Neuronal stem cell (in vitro differentiated cells): ENCODE data around the gene SH3PXD2B.
A peak's percentile ranks its signal among the peaks of the same experiment; 100 is the strongest.
"Not testable (repeated sequence)": the region's sequence is repeated elsewhere in the genome, so short reads cannot be mapped to it uniquely, and the experiment has no call there.

Experiments
- DNase-seq: peaks from one replicate; pipeline ENCODE4 v3.0.0-alpha.2; 2013; ENCODE audit warnings: low spot score
- H2AFZ ChIP-seq: one replicate; pipeline ENCODE4 v1.6.1; 2013; ENCODE audit warnings: mild to moderate bottlenecking, low read length, inconsistent platforms
- H2AK5ac ChIP-seq: 2 replicates; pipeline ENCODE4 v1.6.1; 2013; ENCODE audit warnings: low read depth, mild to moderate bottlenecking, inconsistent platforms, low read length, moderate library complexity, mixed read lengths
- H2BK120ac ChIP-seq: 2 replicates; pipeline ENCODE4 v1.6.1; 2013; ENCODE audit warnings: low read depth, mild to moderate bottlenecking, inconsistent platforms, low read length, moderate library complexity, mixed read lengths
- H2BK12ac ChIP-seq: one replicate; pipeline ENCODE4 v1.6.1; 2013; ENCODE audit warnings: low read length, inconsistent platforms
- H2BK15ac ChIP-seq: 2 replicates; pipeline ENCODE4 v1.6.1; 2013; ENCODE audit warnings: mild to moderate bottlenecking, low read length, inconsistent platforms, mixed read lengths
- H2BK5ac ChIP-seq: one replicate; pipeline ENCODE4 v1.6.1; 2013; ENCODE audit warnings: inconsistent platforms, mild to moderate bottlenecking, low read length, moderate library complexity
- H3K14ac ChIP-seq: one replicate; pipeline ENCODE4 v1.6.1; 2013; ENCODE audit warnings: low read length, inconsistent platforms
- H3K18ac ChIP-seq: 2 replicates; pipeline ENCODE4 v1.6.1; 2013; ENCODE audit warnings: low read length, inconsistent platforms
- H3K23ac ChIP-seq: 2 replicates; pipeline ENCODE4 v1.6.1; 2013; ENCODE audit warnings: low read depth, mild to moderate bottlenecking, mixed read lengths, low read length, inconsistent platforms; ENCODE audit not compliant: poor library complexity
- H3K27ac ChIP-seq: replicated peaks from 3 replicates; pipeline ENCODE4 v1.5.1; 2013; ENCODE audit warnings: low read length, inconsistent platforms
- H3K27me3 ChIP-seq, 3 experiments: 2 replicates each; pipeline ENCODE4 v1.6.1; 2013; ENCODE audit warnings: low read length in 3 of 3, mild to moderate bottlenecking in 2 of 3, inconsistent platforms in 1 of 3, low read depth in 1 of 3, mixed read lengths in 1 of 3, moderate library complexity in 1 of 3; ENCODE audit not compliant: control insufficient read depth in 3 of 3, insufficient read depth in 3 of 3
- H3K36me3 ChIP-seq, 2 donors: replicated peaks in 1 of 2; 2 replicates each; pipeline ENCODE4 v1.6.1; 2013; ENCODE audit warnings: low read length in 2 of 2; ENCODE audit not compliant: control insufficient read depth in 2 of 2, insufficient read depth in 2 of 2
- H3K4ac ChIP-seq: 2 replicates; pipeline ENCODE4 v1.6.1; 2013; ENCODE audit warnings: inconsistent platforms, mild to moderate bottlenecking, low read length, moderate library complexity
- H3K4me1 ChIP-seq, 2 donors: 1 replicate in 1 of 2; 2 replicates in 1 of 2; pipeline ENCODE4 v1.6.1; 2013; ENCODE audit warnings: low read length in 2 of 2, low read depth in 1 of 2; ENCODE audit not compliant: control insufficient read depth in 2 of 2, insufficient read depth in 1 of 2
- H3K4me2 ChIP-seq: one replicate; pipeline ENCODE4 v1.6.1; 2013; ENCODE audit warnings: mild to moderate bottlenecking, low read length, inconsistent platforms; ENCODE audit not compliant: insufficient read depth, poor library complexity, severe bottlenecking
- H3K4me3 ChIP-seq, 2 donors: 2 replicates each; pipeline ENCODE4 v1.5.1; 2013; ENCODE audit warnings: low read length in 2 of 2, mild to moderate bottlenecking in 2 of 2, inconsistent platforms in 1 of 2, moderate library complexity in 1 of 2
- H3K79me1 ChIP-seq: one replicate; pipeline ENCODE4 v1.6.1; 2013; ENCODE audit warnings: low read depth, mild to moderate bottlenecking, inconsistent platforms, low read length, moderate library complexity
- H3K9ac ChIP-seq: one replicate; pipeline ENCODE4 v1.6.1; 2013; ENCODE audit warnings: mild to moderate bottlenecking, low read depth, low read length, inconsistent platforms; ENCODE audit not compliant: poor library complexity
- H3K9me3 ChIP-seq, 2 donors: replicated peaks in 1 of 2; 2 replicates each; pipeline versions ENCODE3 to v1.6.1; 2013; ENCODE audit warnings: low read length in 2 of 2, mild to moderate bottlenecking in 2 of 2, inconsistent platforms in 1 of 2, low read depth in 1 of 2, mixed read lengths in 1 of 2, moderate library complexity in 1 of 2; ENCODE audit not compliant: control insufficient read depth in 2 of 2, insufficient read depth in 1 of 2
- H4K8ac ChIP-seq: one replicate; pipeline ENCODE4 v1.6.1; 2013; ENCODE audit warnings: low read depth, mild to moderate bottlenecking, inconsistent platforms, low read length, moderate library complexity
- H4K91ac ChIP-seq: one replicate; pipeline ENCODE4 v1.6.1; 2013; ENCODE audit warnings: low read length, low read depth, mild to moderate bottlenecking, inconsistent platforms; ENCODE audit not compliant: poor library complexity
- WGBS, 2 donors: extraction: QIAGEN DNeasy Blood & Tissue Kit; methylation state at CpG; one replicate each; pipeline ENCODE4 v1.1.7; 2013; ENCODE audit warnings: missing lambda C conversion rate in 2 of 2, mixed read lengths in 1 of 2; ENCODE audit not compliant: insufficient read length in 2 of 2, insufficient replicate concordance in 1 of 2; ENCODE audit errors: extremely low coverage in 2 of 2; 5-methylcytosine and 5-hydroxymethylcytosine counted together

Gene SH3PXD2B

DNA sequence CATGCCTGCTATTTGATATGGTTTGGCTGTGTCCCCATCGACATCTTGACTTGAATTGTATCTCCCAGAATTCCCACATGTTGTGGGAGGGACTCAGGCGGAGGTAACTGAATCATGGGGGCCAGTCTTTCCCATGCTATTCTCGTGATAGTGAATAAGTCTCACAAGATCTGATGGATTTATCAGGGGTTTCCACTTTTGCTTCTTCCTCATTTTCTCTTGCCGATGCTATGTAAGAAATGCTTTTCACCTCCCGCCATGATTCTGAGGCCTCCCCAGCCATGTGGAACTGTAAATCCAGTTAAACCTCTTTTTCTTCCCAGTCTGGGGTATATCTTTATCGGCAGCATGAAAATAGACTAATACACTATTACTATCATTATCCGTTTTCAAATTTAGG lies 101.8 kb downstream of the SH3PXD2B start:
- not testable (repeated sequence) for H2BK120ac ChIP-seq, H3K4me3 ChIP-seq, H3K4ac ChIP-seq, H2BK5ac ChIP-seq, H4K8ac ChIP-seq, H3K4me1 ChIP-seq, H2AFZ ChIP-seq, H2BK12ac ChIP-seq, H3K9ac ChIP-seq, H4K91ac ChIP-seq, H2BK15ac ChIP-seq, H2AK5ac ChIP-seq, DNase-seq, H3K9me3 ChIP-seq, H3K79me1 ChIP-seq, H3K14ac ChIP-seq, H3K27me3 ChIP-seq, H3K18ac ChIP-seq, H3K23ac ChIP-seq, H3K4me2 ChIP-seq, H3K27ac ChIP-seq
- peaks cover 57 to 97% of the 10 kb centered on the region in 2 donors for H3K36me3 ChIP-seq
- WGBS, 2 donors: no CpG with 5 or more reads among the region's 7 CpGs

DNA sequence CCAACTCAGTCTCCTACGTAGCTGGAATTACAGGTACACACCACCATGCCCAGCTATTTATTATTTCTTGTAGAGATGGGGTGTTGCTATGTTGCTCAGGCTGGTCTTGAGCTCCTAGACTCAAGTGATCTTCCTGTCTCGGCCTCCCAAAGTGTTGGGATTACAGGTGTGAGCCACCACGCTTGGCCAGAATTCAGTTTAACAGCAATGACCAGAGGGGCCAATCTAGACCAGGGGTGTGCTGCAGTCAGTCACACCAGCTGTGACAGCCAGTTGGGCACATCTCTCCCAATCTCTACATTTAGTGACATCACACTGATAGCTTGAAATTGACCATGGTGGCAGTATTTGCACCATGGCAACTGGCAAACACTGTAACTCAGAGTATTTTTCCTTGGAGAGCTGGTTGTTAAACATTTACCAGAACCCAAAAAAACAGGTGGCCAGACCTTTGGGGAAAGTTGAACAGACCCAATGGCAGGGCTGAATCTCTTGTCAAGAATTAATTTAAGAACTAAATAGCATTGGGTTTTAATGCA lies 103.0 kb downstream of the SH3PXD2B start:
- Histone ChIP-seq H4K8ac (no peak overlapping the region), H3K9ac (no peak overlapping the region), H3K79me1 (no peaks in the 10 kb centered on the region), H2AK5ac (no peak overlapping the region), H3K4ac (no peak overlapping the region), H2BK5ac (no peak overlapping the region), H3K23ac (no peak overlapping the region), H2BK12ac (no peak overlapping the region), H3K4me1 (no peaks in the 10 kb centered on the region), H2AFZ (no peak overlapping the region), H2BK120ac (no peak overlapping the region), H3K9me3 (no peaks in the 10 kb centered on the region), H3K4me3 (no peak overlapping the region), H3K36me3 (peaks cover 63 to 98% of the 10 kb centered on the region in 2 donors), H3K14ac (no peak overlapping the region), H3K18ac (no peak overlapping the region), H3K4me2 (no peak overlapping the region), H2BK15ac (no peak overlapping the region), H4K91ac (no peak overlapping the region), H3K27me3 (no peaks in the 10 kb centered on the region), H3K27ac (no peak overlapping the region)
- DNase-seq: no peak
- no CpG with 5 or more reads among the region's 3 CpGs for WGBS, 2 donors

DNA sequence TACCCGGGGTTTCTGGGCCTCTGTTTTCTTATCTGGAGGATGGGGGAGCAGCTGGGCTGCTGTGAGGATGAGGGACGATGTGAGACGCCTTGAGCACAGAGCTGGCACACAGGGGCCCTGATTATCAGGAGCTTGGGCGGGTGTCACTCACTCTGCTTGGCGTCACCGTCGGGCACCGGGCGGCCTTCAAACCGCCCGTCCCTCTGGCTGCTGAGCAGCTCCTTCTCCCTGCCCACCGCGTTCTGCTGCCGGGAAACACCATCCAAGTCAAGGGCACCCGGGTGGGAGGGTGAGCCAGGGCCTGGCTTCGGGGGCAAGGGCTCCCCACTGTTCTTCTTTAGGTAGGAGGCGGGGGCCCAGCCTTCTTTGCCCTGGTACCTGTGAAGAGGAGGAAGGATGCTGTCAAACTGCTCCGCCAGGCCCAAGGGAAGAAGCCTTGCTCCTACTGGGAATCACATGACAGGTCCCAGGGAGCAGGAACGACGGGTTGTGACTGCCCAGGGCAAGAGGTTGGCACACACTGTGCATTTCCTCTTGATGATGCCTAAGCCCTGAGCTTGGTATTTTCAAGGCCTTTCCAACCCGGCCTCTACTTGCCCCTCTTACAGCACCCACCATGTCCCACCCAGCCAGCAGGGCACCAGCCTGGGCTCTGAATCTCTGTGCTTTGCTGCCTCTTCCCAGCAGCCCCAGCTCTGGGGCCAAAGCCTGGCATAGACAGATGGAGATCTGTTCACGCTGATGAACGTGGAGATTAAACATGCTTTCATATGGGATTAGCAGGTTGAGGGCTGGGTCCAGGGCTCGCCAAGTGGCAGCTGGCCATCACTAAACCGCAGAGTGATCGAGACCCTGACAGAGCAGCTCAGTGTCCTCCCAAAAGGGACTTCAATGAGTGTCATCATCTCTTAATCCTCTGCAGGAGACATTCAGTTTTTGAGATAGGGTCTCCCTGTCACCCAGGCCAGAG lies 103.8 kb downstream of the SH3PXD2B start:
- H3K36me3 ChIP-seq: peaks cover 64 to 99% of the 10 kb centered on the region in 2 donors
- no peak overlapping the region for H4K8ac ChIP-seq
- H3K79me1 ChIP-seq: no peaks in the 10 kb centered on the region
- no peak overlapping the region for H3K14ac ChIP-seq
- no peak overlapping the region for H3K4me3 ChIP-seq
- H3K4ac ChIP-seq: no peak overlapping the region
- H3K27me3 ChIP-seq: no peaks in the 10 kb centered on the region
- H2BK15ac ChIP-seq: no peak overlapping the region
- H3K4me1 ChIP-seq: no peaks in the 10 kb centered on the region
- no peak overlapping the region for H3K27ac ChIP-seq
- no peak overlapping the region for H2AFZ ChIP-seq
- no peak overlapping the region for H3K18ac ChIP-seq
- no peak overlapping the region for H2AK5ac ChIP-seq
- H2BK120ac ChIP-seq: no peak overlapping the region
- no peaks in the 10 kb centered on the region for H3K9me3 ChIP-seq
- no CpG with 5 or more reads among the region's 26 CpGs for WGBS, 2 donors
- no peak overlapping the region for H3K4me2 ChIP-seq
- H3K9ac ChIP-seq: no peak overlapping the region
- no peak for DNase-seq
- H3K23ac ChIP-seq: peak overlapping the region; percentile 45
- no peak overlapping the region for H2BK12ac ChIP-seq
- H4K91ac ChIP-seq: no peak overlapping the region
- no peak overlapping the region for H2BK5ac ChIP-seq

DNA sequence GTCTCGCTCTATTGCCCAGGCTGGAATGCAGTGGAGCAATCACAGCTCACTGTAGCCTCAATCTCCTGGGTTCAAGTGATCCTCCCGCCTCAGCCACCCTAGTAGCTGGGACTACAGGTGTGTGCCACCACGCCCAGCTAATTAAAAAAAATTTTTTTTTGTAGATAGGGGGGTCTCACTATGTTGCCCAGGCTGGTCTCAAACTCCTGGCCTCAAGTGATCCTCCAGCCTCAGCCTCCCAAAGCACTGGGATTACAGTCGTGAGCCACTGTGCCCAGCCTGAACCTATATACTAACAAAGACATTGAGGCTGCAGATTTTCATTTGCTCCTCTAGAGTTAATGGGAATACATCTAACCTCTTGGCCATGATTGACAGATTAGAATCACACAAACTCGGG lies 105.6 kb downstream of the SH3PXD2B start:
- H3K23ac ChIP-seq, H2BK120ac ChIP-seq, H2BK5ac ChIP-seq, DNase-seq, H2AK5ac ChIP-seq, H3K4me2 ChIP-seq, H3K18ac ChIP-seq, H3K4me1 ChIP-seq, H3K27me3 ChIP-seq, H3K79me1 ChIP-seq, H2AFZ ChIP-seq, H3K4me3 ChIP-seq, H3K14ac ChIP-seq, H3K4ac ChIP-seq, H3K27ac ChIP-seq, H2BK12ac ChIP-seq, H4K91ac ChIP-seq, H3K9ac ChIP-seq, H3K9me3 ChIP-seq, H4K8ac ChIP-seq, H2BK15ac ChIP-seq: not testable (repeated sequence)
- H3K36me3 ChIP-seq: peaks cover 56 to 98% of the 10 kb centered on the region in 2 donors
- no CpG with 5 or more reads among the region's 5 CpGs for WGBS, 2 donors
